Peyer's patch (tissue), 4 donors: ENCODE measurements around the gene SPATA24.

Experiments used
- POLR2A ChIP-seq, 2 donors: fragments of 450-650 bp; IDR thresholded peaks; one replicate each; pipeline ENCODE4 v1.5.1; 2017; ENCODE audit warnings: antibody characterized with exemption in 2 of 2, mild to moderate bottlenecking in 2 of 2, moderate library complexity in 2 of 2
- TF ChIP-seq, protein P1 (sequence below), 6 experiments: fragments of 450-650 bp in 4 of 6; fragments of 200-600 bp in 2 of 6; sonication (generic) in 1 of 6; IDR thresholded peaks; one replicate each; pipeline ENCODE4 v1.5.1; 2017 to 2019; ENCODE audit warnings: antibody characterized with exemption in 6 of 6, mild to moderate bottlenecking in 3 of 6, moderate library complexity in 1 of 6

DNA sequence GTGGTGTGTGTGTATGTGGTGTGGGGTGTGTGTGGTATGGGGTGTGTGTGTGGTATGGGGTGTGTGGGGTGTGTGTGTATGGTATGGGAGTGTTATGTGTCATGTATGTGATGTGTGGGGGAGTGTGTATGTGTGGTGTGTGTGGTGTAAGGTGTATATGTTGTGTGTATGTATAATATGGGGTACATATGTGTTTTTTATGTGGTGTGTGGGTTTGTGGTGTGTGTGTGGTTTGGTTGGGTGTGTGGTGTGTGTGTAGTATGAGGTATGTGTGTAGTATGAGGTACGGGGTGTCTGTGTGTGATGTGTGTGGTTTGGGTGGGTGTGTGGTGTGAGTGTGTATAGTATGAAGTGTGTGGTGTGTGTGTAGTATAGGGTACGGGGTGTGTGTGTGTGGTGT lies 47.3 kb upstream of the SPATA24 start:
- TF ChIP-seq, protein P1, sequence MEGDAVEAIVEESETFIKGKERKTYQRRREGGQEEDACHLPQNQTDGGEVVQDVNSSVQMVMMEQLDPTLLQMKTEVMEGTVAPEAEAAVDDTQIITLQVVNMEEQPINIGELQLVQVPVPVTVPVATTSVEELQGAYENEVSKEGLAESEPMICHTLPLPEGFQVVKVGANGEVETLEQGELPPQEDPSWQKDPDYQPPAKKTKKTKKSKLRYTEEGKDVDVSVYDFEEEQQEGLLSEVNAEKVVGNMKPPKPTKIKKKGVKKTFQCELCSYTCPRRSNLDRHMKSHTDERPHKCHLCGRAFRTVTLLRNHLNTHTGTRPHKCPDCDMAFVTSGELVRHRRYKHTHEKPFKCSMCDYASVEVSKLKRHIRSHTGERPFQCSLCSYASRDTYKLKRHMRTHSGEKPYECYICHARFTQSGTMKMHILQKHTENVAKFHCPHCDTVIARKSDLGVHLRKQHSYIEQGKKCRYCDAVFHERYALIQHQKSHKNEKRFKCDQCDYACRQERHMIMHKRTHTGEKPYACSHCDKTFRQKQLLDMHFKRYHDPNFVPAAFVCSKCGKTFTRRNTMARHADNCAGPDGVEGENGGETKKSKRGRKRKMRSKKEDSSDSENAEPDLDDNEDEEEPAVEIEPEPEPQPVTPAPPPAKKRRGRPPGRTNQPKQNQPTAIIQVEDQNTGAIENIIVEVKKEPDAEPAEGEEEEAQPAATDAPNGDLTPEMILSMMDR (IDR thresholded peaks at IDR 0.05): no peak
- no peak for TF ChIP-seq POLR2A (IDR thresholded peaks at IDR 0.05)
